ENCODE measurements around the gene ELP5.

Gene ELP5

DNA sequence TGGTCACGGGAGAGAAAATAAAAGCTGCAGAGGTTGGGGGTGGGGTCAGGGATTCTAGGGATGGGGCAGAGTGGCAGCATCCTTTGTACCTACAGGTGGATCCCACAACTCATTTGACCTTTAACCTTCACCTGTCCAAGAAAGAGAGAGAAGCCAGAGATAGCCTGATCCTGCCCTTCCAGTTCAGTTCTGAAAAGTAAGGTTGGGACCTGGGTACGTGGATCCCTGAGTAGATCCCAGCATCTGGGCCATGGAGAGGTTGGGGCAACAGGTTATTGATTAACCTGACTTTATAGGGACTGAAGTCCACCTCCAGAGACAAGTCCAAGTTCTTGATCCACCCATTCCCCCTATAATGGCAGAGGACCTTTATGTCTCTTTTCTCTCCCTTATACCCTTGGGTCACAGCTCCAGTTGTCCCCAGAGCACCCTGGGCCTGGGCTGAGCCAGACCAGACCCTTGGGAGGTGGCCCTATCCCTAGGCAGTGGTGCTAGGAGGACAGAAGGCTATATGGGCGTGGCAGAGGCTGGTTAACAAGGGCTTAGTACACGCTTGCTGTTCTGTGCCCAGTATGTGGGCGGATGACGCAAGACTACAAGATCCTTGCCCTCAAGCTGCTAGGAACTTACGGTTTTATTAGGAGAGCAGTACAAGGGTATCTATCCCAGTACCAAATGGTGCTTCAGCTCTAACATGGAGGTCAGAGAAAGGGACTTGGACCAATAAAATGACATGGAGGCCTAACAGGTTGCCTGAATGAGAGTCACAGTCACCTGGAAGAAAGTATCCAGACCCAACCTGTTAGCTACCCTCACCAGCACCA lies 6.9 kb downstream of the ELP5 start:
- ATAC-seq (replicated peaks) (no peak), DNase-seq (no peak)
- H3K4me1 Mint-ChIP-seq (ENCODE audit: low read depth in 2 of 2), result peaks cover 18 to 22% of the 10 kb centered on the region in 2 donors
- peak overlapping the region in 1 of 2 donors; percentile 17 for H3K27ac Mint-ChIP-seq
- H3K27me3 Mint-ChIP-seq, result peaks cover 14 to 23% of the 10 kb centered on the region in 2 donors
- H3K9me3 Mint-ChIP-seq, result no peaks in the 10 kb centered on the region
- H3K4me3 Mint-ChIP-seq, result no peak overlapping the region
- H3K36me3 Mint-ChIP-seq (ENCODE audit: insufficient read depth), result peaks cover 48% of the 10 kb centered on the region

- Mint-ChIP-seq H3K27me3 (peaks cover 18 to 28% of the 10 kb centered on the region in 2 donors), H3K36me3 (ENCODE audit: insufficient read depth) (peaks cover 47% of the 10 kb centered on the region), H3K27ac (peak overlapping the region in 1 of 2 donors; percentile 17), H3K4me3 (no peak overlapping the region), H3K9me3 (no peaks in the 10 kb centered on the region), H3K4me1 (ENCODE audit: low read depth in 2 of 2) (peaks cover 19 to 22% of the 10 kb centered on the region in 2 donors)
- ATAC-seq (replicated peaks), result no peak
- no peak for DNase-seq
Observed at GRCh38 chr17:7259555-7259889, 7.5 kb downstream of the ELP5 start.

DNA sequence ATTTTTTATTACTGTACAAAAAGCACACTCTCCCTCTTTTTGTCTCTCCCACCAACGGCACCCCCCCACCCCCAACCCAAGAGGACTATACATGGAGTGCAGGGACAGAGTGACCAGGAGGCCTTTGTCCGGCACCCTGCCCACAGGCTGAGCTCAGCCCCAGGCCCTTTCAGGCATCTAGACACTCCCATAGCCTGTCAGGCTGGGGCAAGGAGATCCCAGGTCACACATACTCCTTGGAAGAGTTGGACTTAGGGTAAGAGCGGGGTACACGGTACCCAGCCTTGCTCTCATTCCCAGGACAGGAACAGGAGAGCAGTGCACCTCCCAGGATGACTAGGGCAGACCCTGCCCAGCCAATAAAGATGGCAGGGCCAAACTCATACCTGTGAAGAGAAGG lies 8.1 kb downstream of the ELP5 start:
- ATAC-seq (replicated peaks) (no peak), DNase-seq (no peak)
- H3K27me3 Mint-ChIP-seq, result peaks cover 18 to 28% of the 10 kb centered on the region in 2 donors
- H3K4me1 Mint-ChIP-seq (ENCODE audit: low read depth in 2 of 2), result peaks cover 19% of the 10 kb centered on the region in 2 donors
- H3K9me3 Mint-ChIP-seq, result no peaks in the 10 kb centered on the region
- H3K4me3 Mint-ChIP-seq, result peak overlapping the region in 1 of 2 donors; percentile 37
- peaks cover 41% of the 10 kb centered on the region for H3K36me3 Mint-ChIP-seq (ENCODE audit: insufficient read depth)
- no peak overlapping the region for H3K27ac Mint-ChIP-seq

GRCh38 chr17:7260651-7261378 lies 8.8 kb downstream of the ELP5 start:
- Mint-ChIP-seq H3K4me3 (peak overlapping the region; percentile 72 to 75), H3K4me1 (ENCODE audit: low read depth in 2 of 2) (peaks cover 19% of the 10 kb centered on the region in 2 donors), H3K27me3 (peaks cover 18 to 28% of the 10 kb centered on the region in 2 donors), H3K36me3 (ENCODE audit: insufficient read depth) (peaks cover 34% of the 10 kb centered on the region), H3K27ac (peak overlapping the region in 1 of 2 donors; percentile 73), H3K9me3 (no peaks in the 10 kb centered on the region)
- ATAC-seq (replicated peaks) (peak; percentile 37), DNase-seq (no peak)

- Mint-ChIP-seq H3K4me3 (peak overlapping the region; percentile 72 to 75), H3K27me3 (peaks cover 20 to 34% of the 10 kb centered on the region in 2 donors), H3K4me1 (ENCODE audit: low read depth in 2 of 2) (peaks cover 19% of the 10 kb centered on the region in 2 donors), H3K36me3 (ENCODE audit: insufficient read depth) (peaks cover 27% of the 10 kb centered on the region), H3K27ac (peak overlapping the region; percentile 44 to 73), H3K9me3 (no peaks in the 10 kb centered on the region)
- ATAC-seq (replicated peaks) (peak; percentile 62), DNase-seq (no peak)
Observed at GRCh38 chr17:7261379-7262191, 9.6 kb downstream of the ELP5 start.

DNA sequence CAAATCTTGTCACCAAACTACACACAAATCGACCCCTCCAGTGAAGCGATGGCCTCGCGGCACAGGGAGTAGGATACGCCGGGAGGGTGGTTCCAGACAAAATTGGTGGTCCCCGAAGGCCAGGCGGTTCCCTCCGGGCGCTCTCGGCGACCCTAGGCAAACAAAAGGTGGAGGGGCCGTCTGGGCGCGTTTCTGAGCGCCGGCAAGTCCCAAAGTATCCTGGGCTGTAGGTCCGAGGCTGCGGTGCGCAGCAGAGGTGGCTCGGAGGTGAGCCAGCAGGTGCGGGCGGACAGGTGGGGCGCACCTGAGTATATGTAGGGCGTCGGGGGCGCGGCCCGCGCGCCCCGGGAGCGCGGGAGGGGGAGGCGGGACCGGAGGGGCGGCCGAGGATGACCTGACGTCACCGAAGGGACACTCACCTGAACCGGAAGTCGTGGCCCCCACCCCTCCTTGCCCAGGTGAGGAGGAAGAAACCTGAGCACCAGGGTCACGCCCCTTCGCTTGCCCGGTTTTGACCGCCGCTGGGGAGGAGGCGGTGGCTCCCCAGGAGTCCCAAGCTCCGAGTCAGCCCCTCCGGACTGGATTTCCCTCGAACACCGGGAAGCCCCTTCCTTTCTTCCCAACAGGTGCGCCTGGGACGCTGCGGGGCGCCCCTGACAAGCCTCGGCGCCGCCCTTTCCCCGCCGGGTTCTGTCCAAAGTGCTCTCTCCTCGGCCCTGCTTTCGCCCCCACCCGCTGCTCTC lies 10.3 kb downstream of the ELP5 start, which contains the start of gene CLDN7:
Gene CLDN7, minus strand, starts transcription at position 287 of the 743 bp plus-strand sequence. CDS start 435 bp downstream, outside the sequence.
- peak within 1 kb of the TSS; percentile 75 to 80 for H3K4me3 Mint-ChIP-seq
- ATAC-seq (replicated peaks) (no peak), DNase-seq (no peak)
- no peaks in the 10 kb centered on the region for H3K9me3 Mint-ChIP-seq
- peak within 1 kb of the TSS; percentile 44 to 73 for H3K27ac Mint-ChIP-seq
- peaks cover 17 to 19% of the 10 kb centered on the region in 2 donors for H3K4me1 Mint-ChIP-seq (ENCODE audit: low read depth in 2 of 2)
- peaks cover 24 to 40% of the 10 kb centered on the region in 2 donors for H3K27me3 Mint-ChIP-seq
- peaks cover 19% of the 10 kb centered on the region for H3K36me3 Mint-ChIP-seq (ENCODE audit: insufficient read depth)

DNA sequence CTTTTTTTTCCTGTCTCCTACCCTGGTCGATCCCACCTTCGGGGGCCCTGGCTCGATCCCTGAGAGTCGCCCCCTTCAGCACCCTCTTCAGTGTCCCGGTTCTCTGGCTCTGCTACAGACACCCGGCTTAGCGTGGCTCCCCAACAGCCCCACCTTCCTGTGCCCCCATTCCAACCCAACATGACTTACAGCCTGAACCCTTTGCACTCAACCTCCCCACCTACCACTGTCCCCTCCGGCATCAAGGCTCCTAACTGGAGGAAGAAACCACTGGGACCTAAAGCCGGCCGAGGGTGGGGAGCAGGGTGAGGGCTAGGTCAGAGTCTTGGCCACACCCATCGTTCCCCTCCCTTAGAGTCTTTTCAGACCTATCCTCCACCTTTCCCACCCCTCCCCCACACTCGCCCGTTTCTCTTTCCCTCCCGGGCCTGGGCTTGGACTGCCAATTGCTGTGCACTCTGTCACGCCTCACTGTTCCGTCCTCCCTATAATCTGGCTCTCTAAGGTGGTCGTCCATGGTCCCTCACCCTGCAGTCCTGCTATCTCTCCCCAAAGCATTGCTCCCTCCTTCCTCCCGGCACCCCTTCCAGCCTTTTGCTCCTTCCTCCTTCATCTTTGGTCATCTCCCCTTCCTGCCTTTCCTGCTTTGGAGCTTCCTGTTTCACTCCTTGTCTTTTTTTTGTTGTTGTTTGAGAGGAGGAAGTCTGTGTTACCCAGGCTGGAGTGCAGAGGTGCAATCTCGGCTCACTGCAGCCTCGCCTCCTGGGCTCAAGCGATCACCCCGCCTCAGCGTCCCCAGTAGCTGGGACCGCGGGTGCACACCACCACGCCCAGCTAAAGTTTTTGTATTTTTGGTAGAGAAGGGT lies 11.2 kb downstream of the ELP5 start:
- peaks cover 24 to 40% of the 10 kb centered on the region in 2 donors for H3K27me3 Mint-ChIP-seq
- DNase-seq, result no peak
- H3K9me3 Mint-ChIP-seq, result no peaks in the 10 kb centered on the region
- H3K36me3 Mint-ChIP-seq (ENCODE audit: insufficient read depth), result peaks cover 16% of the 10 kb centered on the region
- H3K27ac Mint-ChIP-seq, result peak overlapping the region in 1 of 2 donors; percentile 26
- ATAC-seq (replicated peaks), result peak; percentile 16
- H3K4me1 Mint-ChIP-seq (ENCODE audit: low read depth in 2 of 2), result peaks cover 17 to 19% of the 10 kb centered on the region in 2 donors
- H3K4me3 Mint-ChIP-seq, result peak overlapping the region; percentile 75 to 80

DNA sequence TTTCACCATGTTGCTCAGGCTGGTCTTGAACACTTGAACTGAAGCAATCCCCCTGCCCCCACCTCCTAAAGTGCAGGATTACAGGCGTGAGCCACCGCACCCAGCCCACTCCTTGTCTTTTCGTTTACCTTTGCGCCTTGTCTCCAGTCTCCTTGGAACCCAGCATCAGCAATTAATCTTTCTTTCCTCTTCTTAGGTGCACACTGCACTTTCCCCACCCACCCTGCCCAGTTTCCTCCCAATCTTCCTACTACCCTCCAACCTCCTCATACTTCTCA lies 11.7 kb downstream of the ELP5 start:
- Mint-ChIP-seq H3K27ac (peak overlapping the region in 1 of 2 donors; percentile 26), H3K4me3 (peak overlapping the region; percentile 75 to 80), H3K27me3 (peaks cover 24 to 40% of the 10 kb centered on the region in 2 donors), H3K36me3 (ENCODE audit: insufficient read depth) (peaks cover 16% of the 10 kb centered on the region), H3K4me1 (ENCODE audit: low read depth in 2 of 2) (peaks cover 17 to 19% of the 10 kb centered on the region in 2 donors), H3K9me3 (no peaks in the 10 kb centered on the region)
- DNase-seq (no peak), ATAC-seq (replicated peaks) (no peak)

- no peak for DNase-seq
- ATAC-seq (replicated peaks), result no peak
- Mint-ChIP-seq H3K36me3 (ENCODE audit: insufficient read depth) (peaks cover 9% of the 10 kb centered on the region), H3K4me1 (ENCODE audit: low read depth in 2 of 2) (peaks cover 15 to 16% of the 10 kb centered on the region in 2 donors), H3K9me3 (no peaks in the 10 kb centered on the region), H3K27ac (no peak overlapping the region), H3K27me3 (peaks cover 24 to 39% of the 10 kb centered on the region in 2 donors), H3K4me3 (no peak overlapping the region)
Observed at GRCh38 chr17:7266784-7267183, 14.8 kb downstream of the ELP5 start.

- ATAC-seq (replicated peaks) (no peak), DNase-seq (no peak)
- no peak overlapping the region for H3K4me3 Mint-ChIP-seq
- peaks cover 16 to 22% of the 10 kb centered on the region in 2 donors for H3K4me1 Mint-ChIP-seq (ENCODE audit: low read depth in 2 of 2)
- H3K36me3 Mint-ChIP-seq (ENCODE audit: insufficient read depth), result peaks cover 3% of the 10 kb centered on the region
- no peaks in the 10 kb centered on the region for H3K9me3 Mint-ChIP-seq
- H3K27ac Mint-ChIP-seq, result no peak overlapping the region
- peaks cover 21 to 51% of the 10 kb centered on the region in 2 donors for H3K27me3 Mint-ChIP-seq
Observed at GRCh38 chr17:7279448-7279847, 27.4 kb downstream of the ELP5 start.

GRCh38 chr17:7280519-7281073 lies 28.6 kb downstream of the ELP5 start:
- no peak overlapping the region for H3K27ac Mint-ChIP-seq

More at GRCh38 chr17:7280519-7281073, 28.6 kb downstream of the ELP5 start:
- Mint-ChIP-seq H3K9me3 (no peaks in the 10 kb centered on the region), H3K27me3 (peaks cover 26 to 62% of the 10 kb centered on the region in 2 donors), H3K4me1 (ENCODE audit: low read depth in 2 of 2) (peaks cover 16 to 22% of the 10 kb centered on the region in 2 donors), H3K36me3 (ENCODE audit: insufficient read depth) (peaks cover 6% of the 10 kb centered on the region), H3K4me3 (peak overlapping the region; percentile 80)
- ATAC-seq (replicated peaks), result peak; percentile 86
- peak; percentile 44 to 89 (median 60) for DNase-seq

Data from effector memory CD8-positive, alpha-beta T cell (primary cell).